Measurements from ENCODE around the gene SHISA4.

DNA sequence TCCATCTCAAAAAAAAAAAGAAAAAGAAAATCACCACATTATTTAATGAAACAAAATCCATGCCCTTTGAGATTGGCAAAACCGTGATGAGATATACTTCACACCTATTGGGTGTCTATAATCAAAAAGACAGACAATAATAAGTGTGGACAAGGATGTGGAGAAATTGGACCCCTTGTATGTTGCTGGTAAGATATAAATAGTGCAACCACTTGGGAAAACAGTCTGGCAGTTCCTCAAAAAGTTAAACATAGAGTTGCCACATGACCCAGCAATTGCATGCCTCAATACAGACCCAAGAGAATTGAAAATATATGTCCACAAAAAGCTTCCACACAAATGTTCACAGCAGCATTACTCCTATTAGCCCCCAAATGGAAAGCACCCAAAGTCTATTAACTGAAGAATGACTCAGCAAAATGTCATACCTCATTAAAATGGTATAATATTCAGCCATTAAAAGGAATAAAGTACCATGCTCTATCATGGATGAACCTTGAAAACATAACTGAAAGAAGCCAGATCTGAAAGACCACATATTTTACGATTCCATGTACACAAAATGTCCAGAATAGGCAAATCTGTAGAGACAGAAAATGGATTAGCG is 33.4 kb downstream of the SHISA4 start:
- TF ChIP-seq POLR2A (IDR thresholded peaks at IDR 0.05; ENCODE audit: low read length) (no peak), GATA1 (IDR thresholded peaks at IDR 0.05; ENCODE audit: low read depth, low read length) (no peak)
